HG03103 (cell line): ENCODE data around the gene NINL.

Experiments used
- ATAC-seq: cut with Tn5 transposase; IDR thresholded peaks from one replicate; pipeline ENCODE4 v1.9.1; 2021; ENCODE audit warnings: low read depth; ENCODE audit not compliant: unreplicated experiment

The NINL gene

DNA sequence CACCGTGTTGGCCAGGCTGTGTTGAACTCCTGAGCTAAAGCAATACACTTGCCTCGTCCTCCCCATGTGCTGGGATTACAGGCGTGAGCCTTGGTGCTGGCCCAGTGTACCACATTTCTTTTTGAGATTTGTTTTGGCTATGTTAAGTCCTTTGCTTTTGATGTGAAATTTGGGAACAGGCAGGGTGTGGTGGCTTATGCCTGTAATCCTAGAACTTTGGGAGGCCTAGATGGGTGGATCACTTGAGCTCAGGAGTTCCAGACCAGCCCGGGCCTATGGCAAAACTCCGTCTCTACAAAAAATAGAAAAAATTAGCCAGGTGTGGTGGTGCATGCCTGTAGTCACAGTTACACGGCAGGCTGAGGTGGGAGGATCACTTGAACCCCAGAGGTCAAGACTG lies 137.7 kb downstream of the NINL start:
- ATAC-seq, result no peak

DNA sequence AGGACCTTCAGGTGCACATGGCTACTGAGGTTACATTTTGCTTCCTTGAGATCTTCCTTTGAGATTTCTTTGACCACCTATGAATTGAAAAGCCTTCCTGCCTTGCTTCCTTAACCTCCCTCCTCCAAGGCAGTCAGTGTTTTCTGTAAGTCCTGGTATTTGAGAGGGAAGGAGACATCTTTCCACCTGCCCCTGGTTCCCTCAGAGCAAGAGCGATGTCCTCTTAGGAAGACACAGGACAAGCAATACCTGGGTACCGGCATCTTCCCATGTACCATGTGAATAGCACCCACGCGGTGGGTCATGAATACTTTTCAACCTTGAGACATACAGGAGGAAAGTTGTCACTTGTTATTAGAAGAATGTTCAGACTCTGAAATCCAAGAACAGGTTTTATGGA lies 140.8 kb downstream of the NINL start:
- ATAC-seq, result no peak

DNA sequence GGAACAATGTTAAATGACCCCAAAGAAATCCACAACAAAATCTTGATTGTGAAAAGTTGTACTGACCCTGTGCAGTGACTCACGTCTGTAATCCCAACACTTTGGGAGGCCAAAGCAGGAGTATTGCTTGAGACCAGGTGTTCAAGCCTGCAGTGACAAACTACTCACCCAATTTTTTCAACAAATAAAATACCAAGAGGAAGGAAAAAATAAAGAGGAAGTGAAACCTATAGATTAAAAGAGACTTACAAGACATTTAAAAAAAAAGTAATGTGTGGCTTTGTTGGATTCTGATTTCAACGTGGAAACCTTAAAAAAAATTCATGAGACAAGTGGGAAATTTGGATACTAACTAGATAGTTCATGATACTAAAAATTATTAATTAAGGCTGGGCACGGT lies 146.0 kb downstream of the NINL start:
- no peak for ATAC-seq

DNA sequence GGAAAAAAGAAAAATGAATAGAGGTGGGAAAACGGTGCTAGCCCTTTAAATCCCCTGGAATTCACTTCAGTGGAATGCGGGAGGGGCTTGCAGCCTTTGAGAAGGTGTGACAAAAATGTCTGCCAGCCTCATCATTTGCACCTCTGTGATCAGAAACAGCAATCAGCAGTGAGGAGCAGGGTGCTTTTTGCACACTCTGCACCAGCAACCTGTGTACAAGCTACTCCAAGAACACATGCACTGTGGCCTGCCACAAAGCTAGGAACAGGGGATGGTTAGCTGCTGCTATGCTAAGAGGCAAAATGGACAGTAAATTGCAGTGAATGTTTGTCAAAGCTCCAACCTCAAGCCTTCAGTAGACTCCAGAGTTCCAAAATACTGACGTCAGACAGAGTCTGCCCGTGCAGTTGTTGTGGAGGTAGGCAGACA lies 148.2 kb downstream of the NINL start:
- ATAC-seq, result no peak

DNA sequence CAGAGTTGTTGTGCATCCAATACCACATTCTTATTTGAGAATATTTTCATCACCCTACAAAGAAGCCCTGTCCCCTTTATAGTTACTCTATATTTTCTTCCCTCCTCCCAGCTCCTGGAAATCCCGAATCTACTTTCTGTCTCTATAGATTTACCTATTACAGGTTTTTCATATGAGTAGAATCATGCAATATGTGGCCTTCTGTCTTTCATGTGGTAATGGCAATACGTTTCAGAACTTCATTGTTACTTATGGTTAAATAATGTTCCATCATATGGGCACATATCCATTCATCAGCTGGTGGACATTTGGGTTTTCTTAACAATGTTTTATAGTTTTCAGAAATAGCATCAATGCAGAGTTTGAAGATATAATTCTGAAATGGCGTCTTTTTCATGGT lies 160.8 kb downstream of the NINL start:
- no peak for ATAC-seq

DNA sequence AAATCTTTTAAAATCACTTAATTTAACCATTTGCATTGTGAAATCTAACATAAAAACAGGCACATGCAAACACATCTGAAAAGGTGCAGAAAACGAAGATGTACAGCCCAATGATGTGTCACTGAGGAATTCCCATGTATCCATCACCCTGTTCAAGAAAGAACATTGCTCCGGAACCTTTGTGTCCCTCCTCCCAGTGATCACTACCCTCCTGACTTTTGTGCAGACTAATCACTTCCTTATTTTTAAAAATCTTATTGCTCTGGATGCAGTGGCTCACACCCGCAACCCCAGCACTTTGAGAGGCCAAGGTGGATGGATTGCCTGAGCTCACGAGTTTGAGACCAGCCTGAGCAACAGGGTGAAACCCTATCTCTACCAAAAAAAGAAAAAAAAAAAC lies 163.3 kb downstream of the NINL start:
- ATAC-seq, result no peak

DNA sequence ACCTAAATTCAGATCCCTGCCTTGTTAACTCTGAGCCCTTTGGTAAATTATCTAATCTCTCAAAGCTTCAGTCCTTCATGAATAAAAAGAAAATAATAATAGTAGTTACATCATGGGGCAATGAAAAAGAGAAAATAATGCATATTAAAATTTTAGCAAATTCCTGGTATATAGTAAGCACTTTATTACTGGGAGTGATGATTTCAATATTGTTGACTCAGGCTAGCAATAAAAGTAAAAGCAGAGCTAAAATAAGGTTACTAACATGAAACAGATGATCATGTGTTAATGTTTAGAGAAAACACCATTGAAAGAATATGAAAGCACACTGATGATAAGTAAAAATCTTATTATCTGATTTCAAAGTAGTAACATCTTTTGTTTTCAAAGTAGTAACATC lies 164.2 kb downstream of the NINL start:
- no peak for ATAC-seq

DNA sequence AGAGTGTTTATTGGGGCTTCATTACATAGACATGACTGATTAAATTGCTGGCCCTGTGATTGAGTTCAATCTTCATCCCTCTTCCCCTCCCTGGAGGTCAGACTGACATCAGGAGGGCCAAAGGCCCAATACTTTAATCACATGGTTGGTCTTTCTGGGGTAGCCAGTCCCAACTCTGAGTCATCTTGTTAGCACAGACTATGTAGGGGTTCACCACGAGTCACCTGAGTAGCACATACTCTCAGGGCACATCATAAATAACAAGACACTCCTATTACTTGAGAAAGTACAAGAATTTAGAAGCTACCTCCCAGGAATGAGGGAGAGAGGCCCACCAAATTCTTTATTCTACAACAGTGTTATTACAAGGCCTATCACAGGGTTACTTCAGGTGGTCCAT lies 166.6 kb downstream of the NINL start:
- ATAC-seq, result no peak

DNA sequence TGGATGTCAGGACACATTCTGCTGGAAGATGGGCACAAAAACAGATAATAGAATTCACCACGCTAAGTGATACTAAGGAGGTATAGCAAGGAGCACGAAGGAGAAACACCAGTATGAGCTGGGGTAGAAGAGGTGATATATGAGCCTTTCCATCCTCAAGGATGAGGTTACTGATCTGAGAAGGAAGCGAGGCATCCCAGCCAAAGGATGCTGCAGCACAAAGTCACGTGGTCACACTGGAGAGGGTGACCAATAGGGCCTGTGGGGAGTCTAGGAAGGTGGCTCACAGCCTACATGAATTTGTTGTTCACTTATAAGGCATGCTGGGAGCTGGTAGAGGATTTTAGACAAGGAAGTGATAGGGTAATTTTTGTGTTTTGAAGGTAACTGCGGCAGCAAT lies 176.4 kb downstream of the NINL start:
- no peak for ATAC-seq

DNA sequence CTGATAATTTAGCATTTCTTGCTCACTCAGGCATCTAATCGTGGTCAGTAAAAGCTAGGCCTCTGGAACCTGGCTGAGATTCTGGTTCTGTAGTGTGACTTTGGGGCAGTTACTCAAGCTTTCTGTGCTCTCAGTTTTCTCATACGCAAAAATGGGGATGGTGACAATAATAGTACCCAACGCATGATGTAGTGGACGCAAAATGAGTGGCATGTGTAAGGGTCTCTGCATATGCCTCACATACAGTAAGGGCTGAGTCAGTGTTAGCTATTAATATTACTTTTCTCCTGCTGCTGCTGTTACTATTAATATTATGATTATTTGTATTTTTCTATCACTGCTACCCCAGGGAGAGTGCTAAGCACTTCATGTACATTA lies 177.2 kb downstream of the NINL start:
- no peak for ATAC-seq

DNA sequence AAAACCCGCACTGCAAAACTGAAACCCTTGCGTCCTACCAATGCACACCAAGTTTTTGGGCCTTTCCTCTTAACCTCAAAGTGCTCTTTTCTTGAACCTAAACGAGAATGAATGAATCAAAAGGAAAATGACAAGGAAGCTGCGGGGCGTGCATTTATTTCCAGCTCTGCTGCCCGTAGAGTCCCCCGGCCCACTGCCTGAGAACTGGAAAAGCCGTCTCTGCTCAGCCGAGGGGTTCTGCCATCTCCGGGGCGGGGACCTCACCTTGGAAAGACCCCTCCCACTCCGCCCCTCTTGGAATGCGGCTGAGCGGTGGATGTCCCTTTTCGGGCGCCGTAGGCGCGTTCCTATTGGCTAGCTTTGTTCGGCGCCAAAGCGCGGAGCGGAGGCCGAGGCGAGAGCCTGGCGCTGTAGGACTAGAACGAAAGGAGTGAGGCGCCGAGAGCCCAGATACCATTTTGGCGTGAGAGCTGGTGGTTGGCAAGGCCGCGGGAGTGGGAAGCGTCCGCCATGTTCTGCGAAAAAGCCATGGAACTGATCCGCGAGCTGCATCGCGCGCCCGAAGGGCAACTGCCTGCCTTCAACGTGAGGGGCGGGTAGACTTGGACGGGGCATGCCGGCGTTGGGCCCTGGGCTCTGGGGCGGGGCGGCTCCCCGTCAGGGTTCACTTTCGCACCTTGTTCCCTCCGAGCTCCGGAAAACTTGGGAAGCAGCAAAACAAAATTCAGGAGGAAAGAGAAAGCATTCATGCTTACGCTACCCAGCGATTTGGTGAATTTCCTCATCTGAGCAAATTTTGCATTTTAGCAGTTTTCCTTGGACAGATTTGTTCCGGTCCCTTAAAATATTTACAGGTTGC lies 177.8 kb downstream of the NINL start, which contains the start of gene GINS1:
Gene GINS1, plus strand, starts transcription at position 363 of the 859 bp plus-strand sequence. Its CDS starts 148 bp downstream, at position 511.
- peak; percentile 82 for ATAC-seq
